GM23338 (cell line): ENCODE measurements around the gene XPO4. TPM values are rescaled to one million over a fixed set of nuclear protein-coding genes. Genes with fewer than 3 reads are reported as not detected.

Experiments used
- ATAC-seq: fragments of 200-7000 bp; cut with Tn5 transposase; 3 replicates; pipeline ENCODE4 v1.9.1; 2020
- DNase-seq: peaks from one replicate; pipeline ENCODE4 v3.0.0-alpha.2; 2015; ENCODE audit warnings: low spot score
- H2AFZ ChIP-seq: fragments of 200-600 bp; sonication (generic); 2 replicates; pipeline ENCODE4 v1.8.0; 2016; ENCODE audit warnings: antibody characterized with exemption, mild to moderate bottlenecking, moderate library complexity
- H3F3A ChIP-seq: fragments of 200-600 bp; sonication (generic); replicated peaks from 2 replicates; pipeline ENCODE4 v1.8.0; 2017; ENCODE audit warnings: antibody characterized with exemption, mixed run types, low read depth
- H3K27ac ChIP-seq: fragments of 200-600 bp; sonication (generic); 2 replicates; pipeline ENCODE4 v1.6.1; 2016; ENCODE audit warnings: low read depth
- H3K27me3 ChIP-seq: fragments of 200-600 bp; sonication (generic); 2 replicates; pipeline ENCODE4 v1.8.0; 2016; ENCODE audit warnings: mild to moderate bottlenecking, mixed run types, moderate library complexity; ENCODE audit not compliant: insufficient read depth
- H3K36me3 ChIP-seq: fragments of 200-600 bp; sonication (generic); 2 replicates; pipeline ENCODE4 v1.8.0; 2016; ENCODE audit warnings: mild to moderate bottlenecking; ENCODE audit not compliant: insufficient read depth
- H3K4me1 ChIP-seq: fragments of 200-600 bp; sonication (generic); 2 replicates; pipeline ENCODE4 v1.8.0; 2016; ENCODE audit warnings: mild to moderate bottlenecking, moderate library complexity; ENCODE audit not compliant: insufficient read depth
- H3K4me2 ChIP-seq: fragments of 200-600 bp; sonication (generic); 2 replicates; pipeline ENCODE4 v1.7.1; 2017; ENCODE audit warnings: mixed run types
- H3K4me3 ChIP-seq: fragments of 200-600 bp; sonication (generic); 2 replicates; pipeline ENCODE4 v1.6.1; 2016; ENCODE audit warnings: mixed run types
- H3K79me2 ChIP-seq: fragments of 200-600 bp; sonication (generic); replicated peaks from 2 replicates; pipeline ENCODE4 v1.8.0; 2017; ENCODE audit warnings: mild to moderate bottlenecking; ENCODE audit not compliant: insufficient read depth
- H3K9me2 ChIP-seq: fragments of 200-600 bp; sonication (generic); 2 replicates; pipeline ENCODE4 v1.8.0; 2017; ENCODE audit not compliant: insufficient read depth
- H4K20me1 ChIP-seq: fragments of 200-600 bp; sonication (generic); replicated peaks from 2 replicates; pipeline ENCODE4 v1.8.0; 2017; ENCODE audit warnings: mild to moderate bottlenecking; ENCODE audit not compliant: insufficient read depth
- H3K27ac Mint-ChIP-seq: 2 replicates; pipeline ENCODE4 v1.8.0; 2020; ENCODE audit warnings: inconsistent platforms, mild to moderate bottlenecking, moderate library complexity, mixed read lengths
- H3K27me3 Mint-ChIP-seq: 3 replicates; pipeline ENCODE4 v1.8.0; 2022; ENCODE audit warnings: low read depth, mild to moderate bottlenecking, moderate library complexity, mixed read lengths, inconsistent platforms; ENCODE audit not compliant: insufficient read depth, poor library complexity
- H3K36me3 Mint-ChIP-seq: 3 replicates; pipeline ENCODE4 v1.8.0; 2021; ENCODE audit warnings: low read depth, mild to moderate bottlenecking, inconsistent platforms, moderate library complexity, mixed read lengths
- H3K4me1 Mint-ChIP-seq: 3 replicates; pipeline ENCODE4 v1.8.0; 2020; ENCODE audit warnings: mild to moderate bottlenecking, inconsistent platforms, mixed read lengths
- H3K4me3 Mint-ChIP-seq: 3 replicates; pipeline ENCODE4 v1.8.0; 2021; ENCODE audit warnings: moderate library complexity, mild to moderate bottlenecking, inconsistent platforms, mixed read lengths
- H3K9me3 Mint-ChIP-seq: 3 replicates; pipeline ENCODE4 v1.8.0; 2020; ENCODE audit warnings: moderate library complexity, mild to moderate bottlenecking, inconsistent platforms, mixed read lengths
- CREB1 ChIP-seq: fragments of 250-450 bp; sonication (Bioruptor Pico); IDR thresholded peaks from 2 replicates; pipeline ENCODE4 v1.5.0; 2020; ENCODE audit warnings: low read depth, mild to moderate bottlenecking, moderate library complexity
- EZH2 ChIP-seq: fragments of 200-600 bp; sonication (generic); IDR thresholded peaks from one replicate; pipeline ENCODE4 v1.8.0; 2017; ENCODE audit warnings: antibody characterized with exemption, mild to moderate bottlenecking, low read depth; ENCODE audit not compliant: unreplicated experiment
- EZH2phosphoT487 ChIP-seq: fragments of 200-600 bp; sonication (generic); IDR thresholded peaks from one replicate; pipeline ENCODE4 v1.8.1; 2018; ENCODE audit warnings: antibody characterized with exemption; ENCODE audit not compliant: unreplicated experiment
- JUNB ChIP-seq: IDR thresholded peaks from one replicate; pipeline ENCODE4 v1.6.1; 2016; ENCODE audit warnings: antibody characterized with exemption; ENCODE audit not compliant: unreplicated experiment
- NANOG ChIP-seq: IDR thresholded peaks from 2 replicates; pipeline ENCODE4 v1.6.1; 2016; ENCODE audit warnings: antibody characterized with exemption, borderline replicate concordance
- POLR2AphosphoS5 ChIP-seq: IDR thresholded peaks from 2 replicates; pipeline ENCODE4 v1.6.1; 2016; ENCODE audit warnings: antibody characterized with exemption, low read depth
- STAT1 ChIP-seq: IDR thresholded peaks from one replicate; pipeline ENCODE4 v1.6.1; 2016; ENCODE audit warnings: antibody characterized with exemption; ENCODE audit not compliant: unreplicated experiment
- ZNF114 ChIP-seq: fragments of 250-450 bp; sonication (Bioruptor Pico); IDR thresholded peaks from 2 replicates; pipeline ENCODE4 v1.5.0; 2020; ENCODE audit warnings: mild to moderate bottlenecking, moderate library complexity
- ZNF331 ChIP-seq: fragments of 250-450 bp; sonication (Bioruptor Pico); IDR thresholded peaks from 2 replicates; pipeline ENCODE4 v1.5.0; 2020; ENCODE audit warnings: low read depth, mild to moderate bottlenecking, moderate library complexity
- polyA plus RNA-seq: library from polyadenylated mRNA; unstranded; fragments of >200 nt; fragmentation: Nextera tagmentation; extraction: Ambion mirVana; gene quantifications from 2 replicates; pipeline ENCODE4 v1.2.1, GENCODE V29; 2016
- total RNA-seq: library from RNA; depleted of rRNA; stranded (reverse); fragments of >200 nt; shearing (Covaris generic); gene quantifications from 2 replicates; pipeline ENCODE4 v1.2.3, GENCODE V29; 2014
- TF ChIP-seq, protein P1 (sequence below): IDR thresholded peaks from 2 replicates; pipeline ENCODE4 v1.6.1; 2016; ENCODE audit warnings: antibody characterized with exemption
- TF ChIP-seq, protein P2 (sequence below): IDR thresholded peaks from one replicate; pipeline ENCODE4 v1.6.1; 2018; ENCODE audit warnings: antibody characterized with exemption; ENCODE audit not compliant: unreplicated experiment

Gene XPO4
- total and polyA plus RNA-seq, 2 experiments from 2014 or later: 14.1 to 57.8 TPM

DNA sequence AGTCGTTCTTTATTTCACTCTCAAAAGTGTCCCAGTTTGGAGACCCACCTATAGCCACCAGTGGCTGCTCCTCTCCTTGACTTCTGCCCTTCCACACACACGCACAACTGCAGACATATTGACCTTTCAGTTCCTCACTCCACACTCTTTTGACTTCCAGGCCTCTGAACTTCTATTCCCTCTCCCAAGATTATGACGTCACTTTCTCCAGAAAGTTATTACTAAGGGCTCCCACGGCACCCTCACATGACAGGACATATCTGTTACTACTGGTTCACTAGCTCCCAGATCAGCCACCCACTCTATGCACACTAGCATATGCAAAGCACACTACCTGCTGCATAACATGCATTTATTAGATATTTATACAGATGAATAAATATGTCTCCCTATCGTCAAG is 45.9 kb downstream of the XPO4 start (continued):
- TF ChIP-seq NANOG: no peak

DNA sequence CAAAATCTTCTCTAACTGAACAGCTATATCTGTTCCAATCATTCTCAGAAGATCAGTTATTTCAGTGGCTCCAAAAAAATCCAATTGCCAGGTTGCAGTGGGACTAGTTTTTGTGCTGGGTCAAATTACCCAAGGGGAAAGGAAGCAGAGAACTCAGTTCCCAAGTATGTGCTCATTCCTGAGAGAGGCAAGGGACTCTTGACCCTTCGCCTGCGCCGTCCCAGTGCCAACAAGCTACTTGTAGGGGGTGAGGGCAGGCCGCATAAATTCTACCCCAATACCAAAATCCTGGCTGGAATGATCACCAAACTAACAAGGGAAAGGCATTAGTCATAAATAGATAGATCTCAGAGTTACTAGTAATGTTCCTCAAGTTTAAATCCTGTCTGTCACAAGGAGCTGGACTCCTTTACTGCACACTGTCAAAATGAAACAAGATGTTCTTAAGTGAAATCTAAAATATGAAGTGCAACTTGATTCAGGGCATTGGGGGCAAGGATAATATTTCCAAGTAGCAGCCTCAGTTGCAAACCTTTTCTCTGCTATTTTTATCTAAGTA is 50.6 kb downstream of the XPO4 start:
- Mint-ChIP-seq H3K4me1 (peaks cover 13% of the 10 kb centered on the region), H3K4me3 (no peak overlapping the region), H3K27me3 (no peaks in the 10 kb centered on the region), H3K27ac (no peak overlapping the region), H3K9me3 (no peaks in the 10 kb centered on the region), H3K36me3 (peaks cover 7% of the 10 kb centered on the region; the same call in 2 of the 3 replicates)
- H3K79me2 ChIP-seq: peaks cover 60% of the 10 kb centered on the region
- no peak overlapping the region for H3K27ac ChIP-seq
- H3K36me3 ChIP-seq: no peaks in the 10 kb centered on the region
- no peak overlapping the region for H3K4me2 ChIP-seq
- peaks cover 5% of the 10 kb centered on the region; the same call in 1 of the 2 replicates for H3K4me1 ChIP-seq
- no peaks in the 10 kb centered on the region for H3F3A ChIP-seq
- no peak for ATAC-seq
- H3K9me2 ChIP-seq: no peaks in the 10 kb centered on the region
- peaks cover 23% of the 10 kb centered on the region for H4K20me1 ChIP-seq
- no peak overlapping the region for H3K4me3 ChIP-seq
- no peak for DNase-seq
- no peak overlapping the region for H2AFZ ChIP-seq
- no peaks in the 10 kb centered on the region for H3K27me3 ChIP-seq
- TF ChIP-seq ZNF331 (CRISPR knock-in tag) (no peak), EZH2 (no peak), STAT1 (no peak), NANOG (no peak), POLR2AphosphoS5 (no peak), EZH2phosphoT487 (no peak), CREB1 (CRISPR knock-in tag) (no peak), ZNF114 (no peak)
- TF ChIP-seq, protein P1, sequence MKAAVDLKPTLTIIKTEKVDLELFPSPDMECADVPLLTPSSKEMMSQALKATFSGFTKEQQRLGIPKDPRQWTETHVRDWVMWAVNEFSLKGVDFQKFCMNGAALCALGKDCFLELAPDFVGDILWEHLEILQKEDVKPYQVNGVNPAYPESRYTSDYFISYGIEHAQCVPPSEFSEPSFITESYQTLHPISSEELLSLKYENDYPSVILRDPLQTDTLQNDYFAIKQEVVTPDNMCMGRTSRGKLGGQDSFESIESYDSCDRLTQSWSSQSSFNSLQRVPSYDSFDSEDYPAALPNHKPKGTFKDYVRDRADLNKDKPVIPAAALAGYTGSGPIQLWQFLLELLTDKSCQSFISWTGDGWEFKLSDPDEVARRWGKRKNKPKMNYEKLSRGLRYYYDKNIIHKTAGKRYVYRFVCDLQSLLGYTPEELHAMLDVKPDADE: no peak
- TF ChIP-seq, protein P2, sequence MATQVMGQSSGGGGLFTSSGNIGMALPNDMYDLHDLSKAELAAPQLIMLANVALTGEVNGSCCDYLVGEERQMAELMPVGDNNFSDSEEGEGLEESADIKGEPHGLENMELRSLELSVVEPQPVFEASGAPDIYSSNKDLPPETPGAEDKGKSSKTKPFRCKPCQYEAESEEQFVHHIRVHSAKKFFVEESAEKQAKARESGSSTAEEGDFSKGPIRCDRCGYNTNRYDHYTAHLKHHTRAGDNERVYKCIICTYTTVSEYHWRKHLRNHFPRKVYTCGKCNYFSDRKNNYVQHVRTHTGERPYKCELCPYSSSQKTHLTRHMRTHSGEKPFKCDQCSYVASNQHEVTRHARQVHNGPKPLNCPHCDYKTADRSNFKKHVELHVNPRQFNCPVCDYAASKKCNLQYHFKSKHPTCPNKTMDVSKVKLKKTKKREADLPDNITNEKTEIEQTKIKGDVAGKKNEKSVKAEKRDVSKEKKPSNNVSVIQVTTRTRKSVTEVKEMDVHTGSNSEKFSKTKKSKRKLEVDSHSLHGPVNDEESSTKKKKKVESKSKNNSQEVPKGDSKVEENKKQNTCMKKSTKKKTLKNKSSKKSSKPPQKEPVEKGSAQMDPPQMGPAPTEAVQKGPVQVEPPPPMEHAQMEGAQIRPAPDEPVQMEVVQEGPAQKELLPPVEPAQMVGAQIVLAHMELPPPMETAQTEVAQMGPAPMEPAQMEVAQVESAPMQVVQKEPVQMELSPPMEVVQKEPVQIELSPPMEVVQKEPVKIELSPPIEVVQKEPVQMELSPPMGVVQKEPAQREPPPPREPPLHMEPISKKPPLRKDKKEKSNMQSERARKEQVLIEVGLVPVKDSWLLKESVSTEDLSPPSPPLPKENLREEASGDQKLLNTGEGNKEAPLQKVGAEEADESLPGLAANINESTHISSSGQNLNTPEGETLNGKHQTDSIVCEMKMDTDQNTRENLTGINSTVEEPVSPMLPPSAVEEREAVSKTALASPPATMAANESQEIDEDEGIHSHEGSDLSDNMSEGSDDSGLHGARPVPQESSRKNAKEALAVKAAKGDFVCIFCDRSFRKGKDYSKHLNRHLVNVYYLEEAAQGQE: no peak

DNA sequence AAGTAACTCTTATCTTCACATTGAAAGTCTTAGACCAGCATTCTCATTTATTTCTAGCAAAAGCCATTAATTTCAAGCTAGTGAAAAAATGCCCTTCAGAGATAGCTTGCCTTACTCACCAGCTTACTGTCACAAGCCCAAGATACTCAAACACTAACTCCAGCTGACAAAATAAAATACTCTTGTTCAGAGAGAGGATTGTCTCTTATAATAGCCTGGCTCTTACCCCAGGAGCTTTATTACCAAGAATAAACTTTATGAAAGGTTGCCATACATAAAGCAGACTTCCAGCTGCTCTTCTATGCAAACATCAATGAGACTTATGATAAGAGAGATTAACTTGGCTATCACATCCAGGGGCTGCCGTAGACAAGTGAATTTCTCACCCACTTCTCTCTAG is 53.6 kb downstream of the XPO4 start:
- H3K36me3 ChIP-seq: no peaks in the 10 kb centered on the region
- H2AFZ ChIP-seq: no peak overlapping the region
- Mint-ChIP-seq H3K36me3 (peaks cover 4% of the 10 kb centered on the region; the same call in 2 of the 3 replicates), H3K9me3 (no peaks in the 10 kb centered on the region), H3K27me3 (no peaks in the 10 kb centered on the region), H3K27ac (no peak overlapping the region), H3K4me3 (no peak overlapping the region), H3K4me1 (peaks cover 13% of the 10 kb centered on the region)
- ATAC-seq (no peak), DNase-seq (no peak)
- no peak overlapping the region for H3K4me2 ChIP-seq
- H3K27me3 ChIP-seq: no peaks in the 10 kb centered on the region
- no peaks in the 10 kb centered on the region for H3K9me2 ChIP-seq
- H3K79me2 ChIP-seq: peaks cover 67% of the 10 kb centered on the region
- H3K27ac ChIP-seq: no peak overlapping the region; the same call in 1 of the 2 replicates
- no peak overlapping the region for H3K4me3 ChIP-seq
- no peaks in the 10 kb centered on the region for H3F3A ChIP-seq
- H4K20me1 ChIP-seq: peaks cover 18% of the 10 kb centered on the region
- peaks cover 5% of the 10 kb centered on the region; the same call in 1 of the 2 replicates for H3K4me1 ChIP-seq
- TF ChIP-seq POLR2AphosphoS5 (no peak), JUNB (no peak)
- TF ChIP-seq, protein P1: no peak
